ENCODE measurements around the gene PTGIS. TPM values are rescaled to one million over a fixed set of nuclear protein-coding genes. Genes with fewer than 3 reads are reported as not detected.

PTGIS gene
- 0.11 and 0.39 TPM in 2 replicates for total RNA-seq

DNA sequence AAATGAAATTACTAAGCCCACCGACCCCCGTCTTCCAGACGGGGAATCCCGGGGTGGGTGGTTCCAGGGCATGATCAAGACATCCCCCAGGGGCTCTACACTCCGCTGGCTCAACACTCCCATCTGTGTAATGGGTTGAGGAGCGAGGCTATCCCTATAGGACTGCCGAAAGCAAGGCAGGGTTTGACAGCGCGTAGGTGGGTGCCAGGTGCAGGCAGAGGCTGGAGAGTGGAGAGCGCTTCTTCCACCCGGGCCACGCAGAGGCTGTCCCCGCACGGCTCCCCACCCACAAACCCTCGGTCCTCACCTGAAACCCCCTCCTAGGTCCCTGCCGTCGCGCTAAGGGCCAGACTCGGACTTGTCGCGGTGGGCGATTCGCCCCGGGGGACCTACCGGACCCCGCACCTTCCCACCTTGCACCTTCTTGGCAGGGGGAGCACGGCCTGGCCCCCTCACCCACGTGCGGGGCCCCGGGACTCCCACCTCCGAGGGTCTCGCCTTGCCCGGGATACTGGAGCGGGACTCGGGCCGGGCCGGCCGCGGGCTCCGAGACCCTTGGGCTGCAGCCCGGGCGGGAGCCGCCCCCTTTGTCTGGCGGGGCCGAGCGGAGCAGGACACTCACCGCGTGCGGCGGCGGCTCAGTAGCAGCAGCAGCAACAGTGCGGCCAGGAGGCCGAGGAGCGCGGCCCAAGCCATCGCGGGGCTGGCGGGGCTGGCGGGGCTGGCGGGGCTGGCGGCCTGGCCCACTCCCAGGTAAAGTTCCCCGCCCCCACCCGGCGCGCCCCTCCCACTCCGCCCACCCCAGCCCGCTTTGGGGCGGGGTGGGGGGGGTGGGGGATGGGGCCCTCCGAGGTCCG is at the start of gene PTGIS:
PTGIS (minus strand) TSS at position 717 of the 857 bp plus-strand sequence; CDS start at position 696, 21 bp downstream.

GRCh38 chr20:49482621-49483017 is 85.3 kb downstream of the PTGIS start, which contains the start of gene KCNB1:
Gene KCNB1, minus strand, starts transcription at chr20:49482668. Its CDS starts 188 bp downstream, at chr20:49482480.

Other genes with a start within 250 kb of the PTGIS start
- gene KCNB1, start 85.5 kb downstream of the PTGIS start, total RNA-seq = not detected in 2 replicates
- gene B4GALT5, start 145.7 kb upstream of the PTGIS start, total RNA-seq = 16.6 and 18.1 TPM in 2 replicates
- 6.3 and 10.2 TPM in 2 replicates for gene SLC9A8, start 244.7 kb upstream of the PTGIS start, total RNA-seq

Measured in placental epithelial cell (primary cell).